HCT116 (cell line): ENCODE results near the gene MAML3. TPM values are rescaled to one million over a fixed set of nuclear protein-coding genes. Genes with fewer than 3 reads are reported as not detected.

Experiments
- ATAC-seq: fragments of 200-7000 bp; cut with Tn5 transposase; 2 replicates; pipeline ENCODE4 v1.9.1; 2020; ENCODE audit warnings: mild to moderate bottlenecking, moderate library complexity
- BruUV-seq: library from RNA; stranded (reverse); fragments of 400-500 nt; replicated peaks from 2 replicates; lab custom pipeline; 2021; lab: Mats Ljungman, UMichigan
- CTCF ChIA-PET: fragments of 300-600 bp; sonication (Branson Sonifier 250); formaldehyde crosslinking; loops from one replicate; lab custom pipeline; 2021; ENCODE audit warnings: antibody characterized with exemption; lab: Charles Lee
- POLR2A ChIA-PET: fragments of 300-600, 350-600 bp; sonication (Branson Sonifier 250); formaldehyde crosslinking; loops from one replicate; lab custom pipeline; 2021; ENCODE audit warnings: antibody characterized with exemption; lab: Charles Lee
- RAD21 ChIA-PET, 2 experiments: fragments of 300-600 bp; sonication (Branson Sonifier 250); formaldehyde crosslinking; loops; one replicate each; lab custom pipeline; 2023; ENCODE audit warnings: low total read pairs in 2 of 2; ENCODE audit not compliant: uncharacterized antibody in 2 of 2, unreplicated experiment in 2 of 2, low non-redundant PET in 1 of 2; lab: Charles Lee
- DNase-seq: peaks from one replicate; pipeline ENCODE4 v3.0.0-alpha.2; 2010; ENCODE audit warnings: low read depth, low spot score
- H2AFZ ChIP-seq: fragments of 200-600 bp; shearing (Covaris generic), sonication (generic); 2 replicates; pipeline ENCODE4 v1.6.1; 2017; ENCODE audit warnings: low read depth, mixed run types, mixed read lengths, antibody characterized with exemption, low read length; ENCODE audit not compliant: poor library complexity, severe bottlenecking
- H3K27ac ChIP-seq: 2 replicates; pipeline ENCODE4 v1.5.1; 2012; ENCODE audit warnings: low read depth, low read length
- H3K27me3 ChIP-seq: fragments of 200-600 bp; sonication (generic); 2 replicates; pipeline ENCODE4 v1.6.1; 2016; ENCODE audit warnings: mixed run types, low read length, mixed read lengths; ENCODE audit not compliant: insufficient read depth
- H3K36me3 ChIP-seq, 2 experiments: fragments of 200-500 bp in 1 of 2; fragments of 200-600 bp in 1 of 2; sonication (Bioruptor generic) in 1 of 2; sonication (generic) in 1 of 2; 2 replicates each; pipeline versions ENCODE4 v1.5.1 to v1.6.1; 2014 to 2016; ENCODE audit warnings: low read length in 2 of 2, inconsistent platforms in 1 of 2, mixed read lengths in 1 of 2, mixed run types in 1 of 2; ENCODE audit not compliant: insufficient read depth in 2 of 2, control insufficient read depth in 1 of 2
- H3K4me1 ChIP-seq, 2 experiments: fragments of 200-600 bp in 1 of 2; sonication (generic) in 1 of 2; 2 replicates each; pipeline versions ENCODE4 v1.5.1 to v1.6.1; 2012 to 2017; ENCODE audit warnings: low read length in 2 of 2, inconsistent platforms in 1 of 2, mild to moderate bottlenecking in 1 of 2, mixed read lengths in 1 of 2, mixed run types in 1 of 2, moderate library complexity in 1 of 2; ENCODE audit not compliant: insufficient read depth in 2 of 2, control insufficient read depth in 1 of 2
- H3K4me2 ChIP-seq: fragments of 200-600 bp; sonication (generic); 2 replicates; pipeline ENCODE4 v1.6.1; 2017; ENCODE audit warnings: mixed run types, low read length, mixed read lengths
- H3K4me3 ChIP-seq, 2 experiments: fragments of 200-600 bp in 1 of 2; sonication (generic) in 1 of 2; replicated peaks in 1 of 2; 2 replicates each; pipeline ENCODE4 v1.5.1; 2011 to 2016; ENCODE audit warnings: low read length in 2 of 2, control low read depth in 1 of 2, low read depth in 1 of 2, mild to moderate bottlenecking in 1 of 2, mixed read lengths in 1 of 2, mixed run types in 1 of 2
- H3K79me2 ChIP-seq: fragments of 200-600 bp; sonication (generic); 2 replicates; pipeline ENCODE4 v1.6.1; 2017; ENCODE audit warnings: mild to moderate bottlenecking, mixed run types, low read length, moderate library complexity, mixed read lengths; ENCODE audit not compliant: insufficient read depth
- H3K9ac ChIP-seq: fragments of 200-600 bp; sonication (generic); 2 replicates; pipeline ENCODE4 v1.6.1; 2016; ENCODE audit warnings: low read length, mixed read lengths
- H3K9me2 ChIP-seq: fragments of 200-600 bp; sonication (generic), shearing (Covaris generic); 2 replicates; pipeline ENCODE4 v1.6.1; 2017; ENCODE audit warnings: mixed run types, mild to moderate bottlenecking, moderate library complexity; ENCODE audit not compliant: insufficient read depth
- H3K9me3 ChIP-seq, 2 experiments: fragments of 200-500 bp in 1 of 2; fragments of 200-600 bp in 1 of 2; sonication (Bioruptor generic) in 1 of 2; sonication (generic) in 1 of 2; 2 replicates each; pipeline ENCODE4 v1.6.1; 2014 to 2017; ENCODE audit warnings: low read length in 2 of 2, mixed read lengths in 2 of 2, inconsistent platforms in 1 of 2, low read depth in 1 of 2, mild to moderate bottlenecking in 1 of 2, mixed run types in 1 of 2, moderate library complexity in 1 of 2; ENCODE audit not compliant: control insufficient read depth in 1 of 2, insufficient read depth in 1 of 2
- H4K20me1 ChIP-seq: fragments of 200-600 bp; sonication (generic), shearing (Covaris generic); 2 replicates; pipeline ENCODE4 v1.6.1; 2017; ENCODE audit warnings: mixed run types, mild to moderate bottlenecking, moderate library complexity; ENCODE audit not compliant: insufficient read depth
- EGR1 ChIP-seq: IDR thresholded peaks from 2 replicates; pipeline ENCODE4 v1.6.1; 2012; ENCODE audit warnings: low read depth
- ELF1 ChIP-seq: IDR thresholded peaks from 2 replicates; pipeline ENCODE4 v1.6.1; 2012; ENCODE audit warnings: low read depth, borderline replicate concordance
- EZH2 ChIP-seq: fragments of 200-600 bp; sonication (generic); IDR thresholded peaks from 2 replicates; pipeline ENCODE4 v1.6.1; 2017; ENCODE audit warnings: antibody characterized with exemption, mixed run types
- EZH2phosphoT487 ChIP-seq: fragments of 200-600 bp; IDR thresholded peaks from 2 replicates; pipeline ENCODE4 v1.6.1; 2018; ENCODE audit warnings: antibody characterized with exemption, borderline replicate concordance
- POLR2AphosphoS5 ChIP-seq: IDR thresholded peaks from 2 replicates; pipeline ENCODE4 v1.6.1; 2011; ENCODE audit warnings: mild to moderate bottlenecking, low read depth, low read length, moderate library complexity
- RAD21 ChIP-seq: IDR thresholded peaks from 2 replicates; pipeline ENCODE4 v1.6.1; 2012; ENCODE audit warnings: low read depth, mild to moderate bottlenecking
- YY1 ChIP-seq: IDR thresholded peaks from 2 replicates; pipeline ENCODE4 v1.6.1; 2011; ENCODE audit warnings: low read length, low read depth, moderate library complexity, mild to moderate bottlenecking; ENCODE audit not compliant: insufficient replicate concordance; ENCODE audit errors: extremely low read depth
- ZFX ChIP-seq: fragments of 450-650 bp; IDR thresholded peaks from 2 replicates; pipeline ENCODE4 v1.6.1; 2017
- intact Hi-C: fragments of 100-400 bp; cut with micrococcal nuclease; formaldehyde crosslinking; loops from 2 replicates; pipeline ENCODE4 v1.10.0; 2022
- total RNA-seq: library from RNA; stranded (reverse); gene quantifications from one replicate; pipeline ENCODE4 v1.2.1, GENCODE V29; 2021; ENCODE audit not compliant: unreplicated experiment
- TF ChIP-seq, protein P1 (sequence below), 3 experiments: fragments of 200-600 bp in 1 of 3; sonication (generic) in 1 of 3; IDR thresholded peaks in 2 of 3; conservative IDR thresholded peaks in 1 of 3; 2 replicates each; pipeline ENCODE4 v1.5.1; 2012 to 2017; ENCODE audit warnings: low read depth in 2 of 3, low read length in 2 of 3, antibody characterized with exemption in 1 of 3, borderline replicate concordance in 1 of 3, control low read depth in 1 of 3, mild to moderate bottlenecking in 1 of 3, mixed read lengths in 1 of 3, mixed run types in 1 of 3, moderate library complexity in 1 of 3; ENCODE audit not compliant: insufficient read depth in 1 of 3
- TF ChIP-seq, protein P2 (sequence below): IDR thresholded peaks from 2 replicates; pipeline ENCODE4 v1.6.1; 2012

The MAML3 gene
- total RNA-seq, 1 experiment from 2014 or later, result 3.1 TPM

DNA sequence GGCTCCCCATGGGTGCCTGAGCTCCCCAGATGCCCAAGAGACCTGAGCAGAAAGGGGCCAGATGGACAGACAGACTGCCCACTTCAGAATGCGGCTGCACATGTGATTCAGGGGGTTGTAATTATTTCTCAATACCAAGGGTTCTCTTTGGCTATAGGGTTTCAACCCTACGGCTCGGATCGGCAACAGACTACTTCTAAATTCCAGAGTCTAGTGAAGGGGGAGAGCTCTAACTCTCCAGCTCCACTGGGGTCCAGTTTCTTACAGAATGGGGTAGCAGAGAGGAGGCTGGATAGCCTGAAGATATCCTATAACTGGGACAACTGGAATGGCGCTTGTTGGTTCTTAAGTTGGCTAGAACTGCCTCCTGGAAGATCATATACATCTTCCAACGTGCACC is 352.1 kb downstream of the MAML3 start:
- Histone ChIP-seq H3K27me3 (peaks cover 3% of the 10 kb centered on the region; the same call in 1 of the 2 replicates), H3K79me2 (no peaks in the 10 kb centered on the region), H3K27ac (no peak overlapping the region), H3K9me3 (no peaks in the 10 kb centered on the region), H3K4me3 (no peak overlapping the region), H3K4me1 (no peaks in the 10 kb centered on the region), H3K9ac (no peak overlapping the region), H2AFZ (no peak overlapping the region), H3K36me3 (no peaks in the 10 kb centered on the region), H4K20me1 (no peaks in the 10 kb centered on the region), H3K4me2 (no peak overlapping the region)
- no peak for ATAC-seq
- ChIA-PET RAD21 (no interaction called here), CTCF (no interaction called here), POLR2A (no interaction called here)
- intact Hi-C loops, result no loop called here
- TF ChIP-seq EGR1, result no peak
- TF ChIP-seq POLR2AphosphoS5, result no peak
- TF ChIP-seq YY1, result no peak
- TF ChIP-seq RAD21, result no peak
- no peak for TF ChIP-seq EZH2phosphoT487
- TF ChIP-seq ZFX, result no peak
- TF ChIP-seq, protein P1, sequence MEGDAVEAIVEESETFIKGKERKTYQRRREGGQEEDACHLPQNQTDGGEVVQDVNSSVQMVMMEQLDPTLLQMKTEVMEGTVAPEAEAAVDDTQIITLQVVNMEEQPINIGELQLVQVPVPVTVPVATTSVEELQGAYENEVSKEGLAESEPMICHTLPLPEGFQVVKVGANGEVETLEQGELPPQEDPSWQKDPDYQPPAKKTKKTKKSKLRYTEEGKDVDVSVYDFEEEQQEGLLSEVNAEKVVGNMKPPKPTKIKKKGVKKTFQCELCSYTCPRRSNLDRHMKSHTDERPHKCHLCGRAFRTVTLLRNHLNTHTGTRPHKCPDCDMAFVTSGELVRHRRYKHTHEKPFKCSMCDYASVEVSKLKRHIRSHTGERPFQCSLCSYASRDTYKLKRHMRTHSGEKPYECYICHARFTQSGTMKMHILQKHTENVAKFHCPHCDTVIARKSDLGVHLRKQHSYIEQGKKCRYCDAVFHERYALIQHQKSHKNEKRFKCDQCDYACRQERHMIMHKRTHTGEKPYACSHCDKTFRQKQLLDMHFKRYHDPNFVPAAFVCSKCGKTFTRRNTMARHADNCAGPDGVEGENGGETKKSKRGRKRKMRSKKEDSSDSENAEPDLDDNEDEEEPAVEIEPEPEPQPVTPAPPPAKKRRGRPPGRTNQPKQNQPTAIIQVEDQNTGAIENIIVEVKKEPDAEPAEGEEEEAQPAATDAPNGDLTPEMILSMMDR (IDR thresholded peaks at IDR 0.05 in 2 of 3, conservative IDR thresholded peaks at IDR 0.05 in 1 of 3; ENCODE audit: borderline replicate concordance in 1 of 3, insufficient read depth in 1 of 3, low read depth in 2 of 3, low read length in 2 of 3), result no peak
- TF ChIP-seq ELF1, result no peak
- TF ChIP-seq, protein P2, sequence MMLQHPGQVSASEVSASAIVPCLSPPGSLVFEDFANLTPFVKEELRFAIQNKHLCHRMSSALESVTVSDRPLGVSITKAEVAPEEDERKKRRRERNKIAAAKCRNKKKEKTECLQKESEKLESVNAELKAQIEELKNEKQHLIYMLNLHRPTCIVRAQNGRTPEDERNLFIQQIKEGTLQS, result no peak
- no peak for TF ChIP-seq EZH2
- TF ChIP-seq, all 23 proteins: peak for 0
- no TSS peak for BruUV-seq
- no peak for DNase-seq
- H3K9me2 ChIP-seq, result no peaks in the 10 kb centered on the region
